Heart left ventricle (tissue), 16 donors: Measurements from ENCODE around the gene ALG9. TPM values are rescaled to one million over a fixed set of nuclear protein-coding genes. Genes with fewer than 3 reads are reported as not detected.

Experiments
- ATAC-seq, 4 donors: fragments of 200-7000 bp; cut with Tn5 transposase; one replicate each; pipeline ENCODE4 v1.9.1; 2020 to 2022; ENCODE audit warnings: moderate library complexity in 4 of 4, mild to moderate bottlenecking in 3 of 4, moderate number of reproducible peaks in 1 of 4
- DNase-seq, 5 donors: peaks; one replicate each; pipeline ENCODE4 v3.0.0-alpha.2; 2020
- H3K27ac ChIP-seq, 12 donors: fragments of 200-600 bp; sonication (generic) in 4 of 12; one replicate each; pipeline versions ENCODE4 v1.5.0 to v1.8.0; 2016 to 2022; ENCODE audit warnings: mild to moderate bottlenecking in 2 of 12
- H3K27me3 ChIP-seq, 9 donors: fragments of 200-600 bp; sonication (generic) in 2 of 9; one replicate each; pipeline versions ENCODE4 v1.5.1 to v1.8.0; 2016 to 2022; ENCODE audit warnings: mild to moderate bottlenecking in 3 of 9
- H3K36me3 ChIP-seq, 9 donors: fragments of 200-600 bp; sonication (generic) in 2 of 9; one replicate each; pipeline versions ENCODE4 v1.5.0 to v1.8.0; 2018 to 2022; ENCODE audit warnings: mild to moderate bottlenecking in 2 of 9
- H3K4me1 ChIP-seq, 12 donors: fragments of 200-600 bp; sonication (generic) in 4 of 12; one replicate each; pipeline versions ENCODE4 v1.5.0 to v1.8.0; 2016 to 2022; ENCODE audit warnings: mild to moderate bottlenecking in 3 of 12
- H3K4me3 ChIP-seq, 12 donors: fragments of 200-600 bp; sonication (generic) in 4 of 12; one replicate each; pipeline versions ENCODE4 v1.5.0 to v1.8.0; 2017 to 2022; ENCODE audit warnings: mild to moderate bottlenecking in 9 of 12, moderate library complexity in 4 of 12
- H3K9me3 ChIP-seq, 12 donors: fragments of 200-600 bp; sonication (generic) in 4 of 12; one replicate each; pipeline versions ENCODE4 v1.5.0 to v1.8.0; 2016 to 2022; ENCODE audit warnings: mild to moderate bottlenecking in 1 of 12
- CTCF ChIP-seq, 12 donors: fragments of 200-600 bp; sonication (generic) in 4 of 12; IDR thresholded peaks; one replicate each; pipeline versions ENCODE4 v1.5.0 to v1.8.0; 2018 to 2022; ENCODE audit warnings: antibody characterized with exemption in 12 of 12, mild to moderate bottlenecking in 5 of 12
- POLR2A ChIP-seq, 2 donors: fragments of 450-650 bp; IDR thresholded peaks; one replicate each; pipeline ENCODE4 v1.6.1; 2017; ENCODE audit warnings: antibody characterized with exemption in 2 of 2, mild to moderate bottlenecking in 2 of 2, moderate library complexity in 2 of 2
- WGBS, 4 donors: extraction: QIAGEN DNeasy Blood & Tissue Kit in 2 of 4; methylation state at CpG; one replicate each; pipeline versions ENCODE4 v1.1.5 to v1.1.7; 2013 to 2018; 5-methylcytosine and 5-hydroxymethylcytosine counted together
- intact Hi-C, 10 donors: fragments of 100-400 bp; cut with DNase I; formaldehyde crosslinking; loops; one replicate each; pipeline versions ENCODE4 v1.11.1 to v1.14.2; 2022
- polyA plus RNA-seq, 2 donors: library from polyadenylated mRNA; stranded (reverse); fragments of 200-250 nt; gene quantifications; one replicate each; pipeline ENCODE4 v1.2.3, GENCODE V29; 2013
- total RNA-seq, 9 donors: library from RNA; depleted of rRNA in 2 of 9; stranded (reverse); fragments of >200 nt in 2 of 9; fragmentation: NEBNext Ultra II Directional in 3 of 9; extraction: Animal tissue kit (Norgen Biotek cat#: 25700) in 3 of 9; gene quantifications; one replicate each; pipeline versions ENCODE4 v1.1.0 to v1.2.4, GENCODE V29; 2016 to 2023
- donor health status: ischemic (EF 13 %, LVEDD 7.1; RV severe dilation, severe dysfunction).
- donor health status: healthy with polysubstance abuse.
- donor health status: DM: no; HTN: yes; CAD: no.
- donor health status: DM: no; HTN: no; CAD: no.
- donor health status: ischemic (EF 25% LVEDD 6.9; RV normal size, moderate dysfunction).
- donor health status: ischemic (EF 25% LVEDD 5.7; RV mildly dilated, moderate dysfunction).
- donor health status: healthy.
- donor health status: DM: yes; HTN: yes; CAD: no.
- donor health status: ischemic (EF 35%, LVEDD 5.7; RV mildly dilated, moderate dysfunction).
- donor health status: nonischemic (EF 11% LVEDD 7.7; RV severe dilation, severe dysfunction).
- donor health status: DM: yes; HTN: yes; CAD: no.
- donor health status: PGD.
- donor health status: ischemic (EF 29% LVEDD 5.4; RV normal size, mild dysfunction).
- donor health status: nonischemic (EF 23%, LVEDD 6.1; RV moderate dilation, normal function).

ALG9 gene
- total and polyA plus RNA-seq, 11 donors: 13.5 to 26.5 (median 17.6) TPM

GRCh38 chr11:111770581-111771134 is 100.7 kb downstream of the ALG9 start:
- WGBS, 4 donors: 88 to 94% (median 91%) methylated on average over 4 of the region's 4 CpGs
- no peak for DNase-seq
- intact Hi-C loops: loop anchor here in 1 of 10 donors (10.0 kb wide), 1 partner anchor 56 kb away; no protein-coding TSS in a partner anchor

GRCh38 chr11:111766834-111767142 is 104.6 kb downstream of the ALG9 start:
- peaks cover 0 to 46% (median 17%) of the 10 kb centered on the region in 12 donors for H3K4me1 ChIP-seq
- TF ChIP-seq POLR2A (IDR thresholded peaks at IDR 0.05): no peak
- no peak for TF ChIP-seq CTCF (IDR thresholded peaks at IDR 0.05)
- DNase-seq (no peak), ATAC-seq (peak in 3 of 4 donors; percentile 25 to 52 (median 47))
- intact Hi-C loops: loop anchor here in 7 of 10 donors (2.0 to 10.0 kb wide), 4 partner anchors 34 to 164 kb away; partner anchors contain the start of gene SIK2 (in 3 of the 7)
- no peaks in the 10 kb centered on the region for H3K27me3 ChIP-seq
- H3K9me3 ChIP-seq: no peaks in the 10 kb centered on the region
- WGBS, 4 donors: 1 to 2% (median 1%) methylated on average over 7 of the region's 7 CpGs
- H3K27ac ChIP-seq: peak overlapping the region; percentile 66 to 91 (median 84)
- H3K36me3 ChIP-seq: peaks cover 0 to 30% (median 28%) of the 10 kb centered on the region in 9 donors
- H3K4me3 ChIP-seq: peak overlapping the region; percentile 66 to 99 (median 90)

More at GRCh38 chr11:111770581-111771134, 100.7 kb downstream of the ALG9 start:
- no peak overlapping the region for H3K4me3 ChIP-seq
- no peaks in the 10 kb centered on the region for H3K27me3 ChIP-seq
- H3K4me1 ChIP-seq: peaks cover 0 to 23% (median 15%) of the 10 kb centered on the region in 12 donors
- no peak for ATAC-seq
- H3K36me3 ChIP-seq: no peaks in the 10 kb centered on the region
- no peak overlapping the region for H3K27ac ChIP-seq
- TF ChIP-seq CTCF (IDR thresholded peaks at IDR 0.05): no peak
- no peaks in the 10 kb centered on the region for H3K9me3 ChIP-seq

- intact Hi-C loops: loop anchor here in 7 of 10 donors (2.0 to 10.0 kb wide), 4 partner anchors 34 to 164 kb away; partner anchors contain the start of gene SIK2 (in 3 of the 7)
- peak within 1 kb of the TSS; percentile 66 to 99 (median 90) for H3K4me3 ChIP-seq
- ATAC-seq (peak; percentile 92 to 99 (median 98)), DNase-seq (peak; percentile 74 to 88 (median 81))
- H3K27ac ChIP-seq: peak within 1 kb of the TSS; percentile 66 to 91 (median 84)
- peaks cover 0 to 36% (median 34%) of the 10 kb centered on the region in 9 donors for H3K36me3 ChIP-seq
- WGBS, 4 donors: 0 to 1% (median 1%) methylated on average over 34 to 61 of the region's 61 CpGs
- no peaks in the 10 kb centered on the region for H3K27me3 ChIP-seq
- no peaks in the 10 kb centered on the region for H3K9me3 ChIP-seq
- TF ChIP-seq POLR2A (IDR thresholded peaks at IDR 0.05) (peak in 1 of 2 donors; percentile 36), CTCF (IDR thresholded peaks at IDR 0.05) (no peak)
- H3K4me1 ChIP-seq: peaks cover 0 to 51% (median 17%) of the 10 kb centered on the region in 12 donors
Measured at GRCh38 chr11:111765984-111766833, 105.2 kb downstream of the ALG9 start, which contains the start of gene PPP2R1B. Gene PPP2R1B (minus strand): TSS chr11:111766389. CDS start chr11:111766361, 28 bp downstream.
